ENCODE data around the gene AUH.

DNA sequence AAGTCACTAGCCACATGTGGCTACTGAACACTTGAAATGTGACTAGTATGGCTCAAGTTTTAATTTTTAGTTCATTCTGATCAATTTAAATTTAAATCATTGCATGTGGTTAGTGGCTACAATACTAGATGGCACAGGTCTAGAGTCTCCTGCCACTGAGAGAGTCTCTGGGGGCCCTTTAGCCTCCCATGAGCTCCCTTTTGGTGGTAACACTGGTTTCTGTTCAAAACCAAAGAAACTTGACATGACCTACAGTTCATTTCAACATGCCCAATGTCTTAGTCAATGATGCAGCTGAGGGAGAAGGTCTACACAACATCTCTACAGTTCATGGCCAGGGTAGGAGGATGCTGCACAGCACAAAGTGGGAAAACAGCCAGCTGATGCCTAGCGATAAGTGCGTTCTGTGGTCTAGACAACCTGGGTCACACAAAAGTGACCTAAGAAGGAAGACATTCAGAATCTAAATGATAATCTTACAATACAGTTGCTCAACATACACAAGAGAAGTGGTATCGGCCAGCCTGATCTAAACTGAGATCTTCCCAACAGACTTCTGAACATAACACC lies 121.0 kb downstream of the AUH start:
- TF ChIP-seq, protein P1, sequence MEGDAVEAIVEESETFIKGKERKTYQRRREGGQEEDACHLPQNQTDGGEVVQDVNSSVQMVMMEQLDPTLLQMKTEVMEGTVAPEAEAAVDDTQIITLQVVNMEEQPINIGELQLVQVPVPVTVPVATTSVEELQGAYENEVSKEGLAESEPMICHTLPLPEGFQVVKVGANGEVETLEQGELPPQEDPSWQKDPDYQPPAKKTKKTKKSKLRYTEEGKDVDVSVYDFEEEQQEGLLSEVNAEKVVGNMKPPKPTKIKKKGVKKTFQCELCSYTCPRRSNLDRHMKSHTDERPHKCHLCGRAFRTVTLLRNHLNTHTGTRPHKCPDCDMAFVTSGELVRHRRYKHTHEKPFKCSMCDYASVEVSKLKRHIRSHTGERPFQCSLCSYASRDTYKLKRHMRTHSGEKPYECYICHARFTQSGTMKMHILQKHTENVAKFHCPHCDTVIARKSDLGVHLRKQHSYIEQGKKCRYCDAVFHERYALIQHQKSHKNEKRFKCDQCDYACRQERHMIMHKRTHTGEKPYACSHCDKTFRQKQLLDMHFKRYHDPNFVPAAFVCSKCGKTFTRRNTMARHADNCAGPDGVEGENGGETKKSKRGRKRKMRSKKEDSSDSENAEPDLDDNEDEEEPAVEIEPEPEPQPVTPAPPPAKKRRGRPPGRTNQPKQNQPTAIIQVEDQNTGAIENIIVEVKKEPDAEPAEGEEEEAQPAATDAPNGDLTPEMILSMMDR (conservative IDR thresholded peaks at IDR 0.05; ENCODE audit: low read length) = no peak
- no peak for TF ChIP-seq EZH2phosphoT487 (IDR thresholded peaks at IDR 0.05; ENCODE audit: borderline replicate concordance, low read depth, low read length)
